AG09309 (cell line): ENCODE results near the gene FARP1.

Experiments
- DNase-seq: peaks from one replicate; pipeline ENCODE4 v3.0.0-alpha.2; 2010; ENCODE audit warnings: low read depth
- H3K4me3 ChIP-seq: 2 replicates; pipeline ENCODE4 v1.5.1; 2011; ENCODE audit warnings: mild to moderate bottlenecking, low read depth, low read length, moderate library complexity; ENCODE audit not compliant: control insufficient read depth
- CTCF ChIP-seq: IDR thresholded peaks from 2 replicates; pipeline ENCODE4 v1.5.1; 2011; ENCODE audit warnings: mild to moderate bottlenecking, low read depth, low read length, inconsistent platforms; ENCODE audit not compliant: insufficient read depth, control insufficient read depth; ENCODE audit errors: missing control alignments

Gene FARP1

GRCh38 chr13:98241976-98242375 lies 99.1 kb downstream of the FARP1 start:
- no peak for TF ChIP-seq CTCF
- no peak overlapping the region for H3K4me3 ChIP-seq
- DNase-seq, result no peak

DNA sequence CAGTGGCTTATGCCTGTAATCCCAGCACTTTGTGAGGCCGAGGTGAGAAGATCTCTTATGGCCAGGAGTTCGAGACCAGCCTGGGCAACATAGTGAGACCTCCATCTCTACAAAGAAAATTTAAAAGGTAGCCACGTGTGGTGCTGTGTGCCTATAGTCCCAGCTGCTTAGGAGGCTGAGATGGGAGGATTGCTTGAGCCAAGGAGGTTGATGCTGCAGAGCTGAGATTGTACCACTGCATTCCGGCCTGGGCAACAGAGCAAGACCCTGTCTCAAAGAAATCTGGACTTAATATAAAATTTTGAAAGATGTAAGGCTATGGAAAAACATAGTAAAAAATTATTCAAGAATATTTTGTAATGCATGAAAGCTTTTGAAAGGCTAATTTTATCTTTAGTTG lies 99.5 kb downstream of the FARP1 start:
- DNase-seq, result no peak
- no peak overlapping the region for H3K4me3 ChIP-seq
- no peak for TF ChIP-seq CTCF

DNA sequence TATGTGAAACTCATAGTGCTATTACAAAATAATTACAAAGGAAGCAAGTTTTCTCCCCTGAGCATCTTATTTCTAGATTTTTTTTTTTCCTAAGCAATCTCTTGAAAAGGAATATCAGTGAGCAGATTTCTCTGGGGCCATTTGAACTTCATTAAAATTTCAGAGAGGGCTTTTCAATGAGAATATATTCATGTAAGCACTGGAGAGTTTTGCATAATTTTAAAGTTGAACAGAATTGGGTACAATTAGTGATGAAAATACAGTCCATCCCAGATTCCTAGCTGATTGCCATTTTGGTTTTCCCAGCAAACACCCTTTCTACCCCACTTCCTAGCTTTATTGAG lies 101.0 kb downstream of the FARP1 start:
- H3K4me3 ChIP-seq, result no peak overlapping the region
- DNase-seq, result no peak
- no peak for TF ChIP-seq CTCF

DNA sequence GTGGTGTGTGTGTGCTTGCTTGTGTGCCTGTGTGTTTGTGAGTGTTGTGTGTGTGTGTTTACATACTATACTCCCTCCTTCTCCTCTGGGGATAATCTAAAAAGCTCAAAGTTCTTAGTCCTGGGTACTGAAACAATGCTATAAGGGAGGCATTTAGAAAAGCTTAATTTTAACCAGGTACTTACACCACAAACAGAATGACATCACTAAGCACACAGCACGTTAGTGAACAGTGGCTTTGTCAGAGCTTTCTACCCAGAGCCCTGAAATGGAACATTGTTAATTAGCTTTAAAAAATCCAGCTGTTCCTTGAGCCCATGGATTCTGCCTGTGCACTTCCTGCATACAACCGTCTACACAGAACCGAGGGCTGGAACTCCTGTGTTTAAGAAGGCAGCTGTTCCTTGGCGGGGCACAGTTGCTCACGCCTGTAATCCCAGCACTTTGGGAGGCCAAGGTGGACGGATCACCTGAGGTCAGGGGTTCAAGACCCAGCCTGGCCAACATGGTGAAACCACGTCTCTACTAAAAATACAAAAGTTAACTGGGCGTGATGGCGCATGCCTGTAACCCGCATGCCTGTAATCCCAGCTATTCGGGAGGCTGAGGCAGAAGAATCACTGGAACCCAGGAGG lies 103.8 kb downstream of the FARP1 start:
- TF ChIP-seq CTCF, result no peak
- DNase-seq, result no peak
- H3K4me3 ChIP-seq, result no peak overlapping the region

GRCh38 chr13:98251708-98252107 lies 108.8 kb downstream of the FARP1 start:
- no peak for DNase-seq
- H3K4me3 ChIP-seq, result no peak overlapping the region
- TF ChIP-seq CTCF, result no peak

GRCh38 chr13:98252931-98253470 lies 110.1 kb downstream of the FARP1 start:
- H3K4me3 ChIP-seq, result no peak overlapping the region
- DNase-seq, result peak; percentile 70
- no peak for TF ChIP-seq CTCF
